PC-9 (cell line): ENCODE data around the gene SLC25A21.

Experiments
- CTCF ChIP-seq: fragments of 200-600 bp; sonication (generic); conservative IDR thresholded peaks from 2 replicates; pipeline ENCODE4 v1.6.1; 2017; ENCODE audit warnings: mixed run types, antibody characterized with exemption, mild to moderate bottlenecking, moderate library complexity
- EZH2 ChIP-seq: fragments of 200-600 bp; sonication (generic); IDR thresholded peaks from 2 replicates; pipeline ENCODE4 v1.8.0; 2017; ENCODE audit warnings: antibody characterized with exemption, low read depth

- TF ChIP-seq CTCF (no peak), EZH2 (no peak)
Measured at GRCh38 chr14:36944307-36945010, 227.9 kb downstream of the SLC25A21 start.
